ENCODE results near the gene ANKRD44. TPM values are rescaled to one million over a fixed set of nuclear protein-coding genes. Genes with fewer than 3 reads are reported as not detected.

ANKRD44 gene
- total RNA-seq, 1 experiment from 2014 or later, result 2.4 TPM

GRCh38 chr2:197327073-197327471, 16.5 kb upstream of the ANKRD44 start:
- no peak overlapping the region for H2AFZ ChIP-seq (ENCODE audit: low read length)
- no peak overlapping the region for H3K9ac ChIP-seq (ENCODE audit: low read length)
- no peak overlapping the region for H3K27ac ChIP-seq (ENCODE audit: low read length)
- no TSS peak for BruUV-seq (replicated peaks)
- intact Hi-C loops (cut with micrococcal nuclease), result no loop called here
- H3K36me3 ChIP-seq (ENCODE audit: low read depth, low read length), result no peaks in the 10 kb centered on the region
- no peaks in the 10 kb centered on the region for H3K9me3 ChIP-seq (ENCODE audit: low read length)
- H3K4me1 ChIP-seq (ENCODE audit: insufficient read depth, low read length), result no peaks in the 10 kb centered on the region
- no peaks in the 10 kb centered on the region for H4K20me1 ChIP-seq (ENCODE audit: low read length)
- peaks cover 7% of the 10 kb centered on the region; the same call in 1 of the 2 replicates for H3K27me3 ChIP-seq (ENCODE audit: low read length)
- POLR2A ChIA-PET (ENCODE audit: unreplicated experiment), result no interaction called here
- no peaks in the 10 kb centered on the region for H3F3A ChIP-seq (ENCODE audit: low read length, unreplicated experiment)
- TF ChIP-seq, protein P1, sequence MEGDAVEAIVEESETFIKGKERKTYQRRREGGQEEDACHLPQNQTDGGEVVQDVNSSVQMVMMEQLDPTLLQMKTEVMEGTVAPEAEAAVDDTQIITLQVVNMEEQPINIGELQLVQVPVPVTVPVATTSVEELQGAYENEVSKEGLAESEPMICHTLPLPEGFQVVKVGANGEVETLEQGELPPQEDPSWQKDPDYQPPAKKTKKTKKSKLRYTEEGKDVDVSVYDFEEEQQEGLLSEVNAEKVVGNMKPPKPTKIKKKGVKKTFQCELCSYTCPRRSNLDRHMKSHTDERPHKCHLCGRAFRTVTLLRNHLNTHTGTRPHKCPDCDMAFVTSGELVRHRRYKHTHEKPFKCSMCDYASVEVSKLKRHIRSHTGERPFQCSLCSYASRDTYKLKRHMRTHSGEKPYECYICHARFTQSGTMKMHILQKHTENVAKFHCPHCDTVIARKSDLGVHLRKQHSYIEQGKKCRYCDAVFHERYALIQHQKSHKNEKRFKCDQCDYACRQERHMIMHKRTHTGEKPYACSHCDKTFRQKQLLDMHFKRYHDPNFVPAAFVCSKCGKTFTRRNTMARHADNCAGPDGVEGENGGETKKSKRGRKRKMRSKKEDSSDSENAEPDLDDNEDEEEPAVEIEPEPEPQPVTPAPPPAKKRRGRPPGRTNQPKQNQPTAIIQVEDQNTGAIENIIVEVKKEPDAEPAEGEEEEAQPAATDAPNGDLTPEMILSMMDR (conservative IDR thresholded peaks at IDR 0.05; ENCODE audit: low read depth, low read length), result no peak
- TF ChIP-seq EZH2 (IDR thresholded peaks at IDR 0.05; ENCODE audit: low read length, unreplicated experiment) (no peak), EZH2phosphoT487 (IDR thresholded peaks at IDR 0.05; ENCODE audit: borderline replicate concordance, low read length) (no peak)
- no peak for DNase-seq
- H3K9me2 ChIP-seq (replicated peaks; ENCODE audit: low read length), result no peaks in the 10 kb centered on the region
- H3K79me2 ChIP-seq (ENCODE audit: low read length), result no peaks in the 10 kb centered on the region
- CTCF ChIA-PET, result no interaction called here
- H3K4me3 ChIP-seq (ENCODE audit: low read length), result no peak overlapping the region
- no peak overlapping the region for H3K4me2 ChIP-seq (ENCODE audit: low read length)
- no peak for ATAC-seq

DNA sequence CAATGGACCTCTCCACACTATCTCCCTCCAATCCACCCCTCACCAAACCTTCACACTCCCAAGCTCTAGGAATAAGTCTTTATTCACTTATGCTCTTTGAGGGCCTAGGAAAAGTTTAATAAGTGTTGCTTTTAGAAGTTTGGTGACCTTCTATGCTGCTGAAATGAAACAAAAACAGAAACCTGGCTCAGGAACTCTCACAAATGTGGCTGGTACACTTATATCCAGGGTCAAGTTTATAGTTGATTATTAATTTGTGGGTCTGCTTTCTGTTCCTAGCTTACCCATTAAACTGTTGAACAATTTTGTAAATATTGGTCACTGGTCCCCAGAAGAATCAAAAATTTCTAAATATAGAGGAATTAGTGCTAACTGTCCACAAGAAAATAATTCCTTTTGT, 14.2 kb upstream of the ANKRD44 start:
- Histone ChIP-seq H3K4me2 (ENCODE audit: low read length) (no peak overlapping the region), H3K4me1 (ENCODE audit: insufficient read depth, low read length) (no peaks in the 10 kb centered on the region), H3K36me3 (ENCODE audit: low read depth, low read length) (no peaks in the 10 kb centered on the region), H3K9ac (ENCODE audit: low read length) (no peak overlapping the region), H2AFZ (ENCODE audit: low read length) (no peak overlapping the region), H3F3A (ENCODE audit: low read length, unreplicated experiment) (no peaks in the 10 kb centered on the region), H3K9me3 (ENCODE audit: low read length) (no peaks in the 10 kb centered on the region), H3K27me3 (ENCODE audit: low read length) (peaks cover 7% of the 10 kb centered on the region; the same call in 1 of the 2 replicates), H3K27ac (ENCODE audit: low read length) (no peak overlapping the region), H3K9me2 (replicated peaks; ENCODE audit: low read length) (no peaks in the 10 kb centered on the region), H3K79me2 (ENCODE audit: low read length) (no peaks in the 10 kb centered on the region), H3K4me3 (ENCODE audit: low read length) (no peak overlapping the region), H4K20me1 (ENCODE audit: low read length) (no peaks in the 10 kb centered on the region)
- BruUV-seq (replicated peaks), result no TSS peak
- intact Hi-C loops (cut with micrococcal nuclease), result no loop called here
- DNase-seq (no peak), ATAC-seq (no peak)
- POLR2A ChIA-PET (ENCODE audit: unreplicated experiment), result no interaction called here
- CTCF ChIA-PET, result no interaction called here
- TF ChIP-seq EZH2 (IDR thresholded peaks at IDR 0.05; ENCODE audit: low read length, unreplicated experiment) (no peak), EZH2phosphoT487 (IDR thresholded peaks at IDR 0.05; ENCODE audit: borderline replicate concordance, low read length) (no peak)
- TF ChIP-seq, protein P1 (conservative IDR thresholded peaks at IDR 0.05; ENCODE audit: low read depth, low read length), result no peak

- Histone ChIP-seq H3K9ac (ENCODE audit: low read length) (no peak overlapping the region), H3K4me2 (ENCODE audit: low read length) (no peak overlapping the region), H3K27ac (ENCODE audit: low read length) (no peak overlapping the region), H2AFZ (ENCODE audit: low read length) (no peak overlapping the region), H3K4me3 (ENCODE audit: low read length) (no peak overlapping the region), H3K27me3 (ENCODE audit: low read length) (peaks cover 7% of the 10 kb centered on the region; the same call in 1 of the 2 replicates), H3K79me2 (ENCODE audit: low read length) (no peaks in the 10 kb centered on the region), H3K9me3 (ENCODE audit: low read length) (no peaks in the 10 kb centered on the region), H3K9me2 (replicated peaks; ENCODE audit: low read length) (no peaks in the 10 kb centered on the region), H3K4me1 (ENCODE audit: insufficient read depth, low read length) (no peaks in the 10 kb centered on the region), H3K36me3 (ENCODE audit: low read depth, low read length) (no peaks in the 10 kb centered on the region), H4K20me1 (ENCODE audit: low read length) (no peaks in the 10 kb centered on the region), H3F3A (ENCODE audit: low read length, unreplicated experiment) (no peaks in the 10 kb centered on the region)
- no TSS peak for BruUV-seq (replicated peaks)
- ATAC-seq (no peak), DNase-seq (no peak)
- CTCF ChIA-PET, result no interaction called here
- intact Hi-C loops (cut with micrococcal nuclease), result no loop called here
- POLR2A ChIA-PET (ENCODE audit: unreplicated experiment), result no interaction called here
- TF ChIP-seq EZH2 (IDR thresholded peaks at IDR 0.05; ENCODE audit: low read length, unreplicated experiment) (no peak), EZH2phosphoT487 (IDR thresholded peaks at IDR 0.05; ENCODE audit: borderline replicate concordance, low read length) (no peak)
- TF ChIP-seq, protein P1 (conservative IDR thresholded peaks at IDR 0.05; ENCODE audit: low read depth, low read length), result no peak
Measured at GRCh38 chr2:197322724-197323720, 12.4 kb upstream of the ANKRD44 start.

Data from PC-3 (cell line).